H1 (cell line): ENCODE measurements around the gene ARHGEF7.

Experiments
- NRF1 ChIP-seq: IDR thresholded peaks from 2 replicates; pipeline ENCODE4 v1.6.1; 2011; ENCODE audit warnings: mild to moderate bottlenecking, low read depth, low read length, improper control_type of control experiment
- RXRA ChIP-seq: IDR thresholded peaks from 2 replicates; pipeline ENCODE4 v1.6.1; 2011; ENCODE audit warnings: low read depth, mild to moderate bottlenecking, low read length, moderate library complexity; ENCODE audit not compliant: insufficient read depth
- YY1 ChIP-seq: IDR thresholded peaks from 2 replicates; pipeline ENCODE4 v1.6.1; 2011; ENCODE audit warnings: low read depth, mild to moderate bottlenecking, low read length
- ZNF274 ChIP-seq: IDR thresholded peaks from 2 replicates; pipeline ENCODE4 v1.7.0; 2012; ENCODE audit warnings: low read length, borderline replicate concordance; ENCODE audit errors: extremely low read depth
- TF ChIP-seq, protein P1 (sequence below), 3 experiments: IDR thresholded peaks; 1 replicate in 2 of 3; 2 replicates in 1 of 3; pipeline versions ENCODE4 v1.5.1 to v1.6.1; 2011; ENCODE audit warnings: low read length in 3 of 3, mild to moderate bottlenecking in 3 of 3, inconsistent platforms in 2 of 3, low read depth in 1 of 3, moderate library complexity in 1 of 3; ENCODE audit not compliant: insufficient read depth in 1 of 3; ENCODE audit errors: control extremely low read depth in 1 of 3

DNA sequence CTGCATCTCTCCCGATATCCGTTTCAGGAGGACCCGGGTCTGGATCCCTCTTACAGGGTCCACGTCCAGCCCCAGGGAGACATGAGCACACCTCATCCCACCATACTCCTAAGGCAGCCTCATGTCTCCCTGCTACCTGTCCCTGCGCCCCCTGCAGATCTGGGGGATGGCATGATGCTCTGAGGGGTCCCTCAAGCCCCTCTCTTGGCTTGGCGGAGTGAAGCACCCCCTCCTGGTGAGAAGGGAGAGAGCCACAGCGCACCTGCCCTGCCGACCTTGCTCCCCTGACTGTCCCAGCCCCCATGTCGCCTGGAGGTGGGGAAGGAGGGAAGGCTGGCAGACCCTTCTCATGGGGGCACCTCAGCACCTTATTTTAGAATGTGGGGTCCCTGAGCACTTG lies 21.5 kb upstream of the ARHGEF7 start:
- TF ChIP-seq YY1 (no peak), NRF1 (no peak), ZNF274 (no peak), RXRA (no peak)
- TF ChIP-seq, protein P1, sequence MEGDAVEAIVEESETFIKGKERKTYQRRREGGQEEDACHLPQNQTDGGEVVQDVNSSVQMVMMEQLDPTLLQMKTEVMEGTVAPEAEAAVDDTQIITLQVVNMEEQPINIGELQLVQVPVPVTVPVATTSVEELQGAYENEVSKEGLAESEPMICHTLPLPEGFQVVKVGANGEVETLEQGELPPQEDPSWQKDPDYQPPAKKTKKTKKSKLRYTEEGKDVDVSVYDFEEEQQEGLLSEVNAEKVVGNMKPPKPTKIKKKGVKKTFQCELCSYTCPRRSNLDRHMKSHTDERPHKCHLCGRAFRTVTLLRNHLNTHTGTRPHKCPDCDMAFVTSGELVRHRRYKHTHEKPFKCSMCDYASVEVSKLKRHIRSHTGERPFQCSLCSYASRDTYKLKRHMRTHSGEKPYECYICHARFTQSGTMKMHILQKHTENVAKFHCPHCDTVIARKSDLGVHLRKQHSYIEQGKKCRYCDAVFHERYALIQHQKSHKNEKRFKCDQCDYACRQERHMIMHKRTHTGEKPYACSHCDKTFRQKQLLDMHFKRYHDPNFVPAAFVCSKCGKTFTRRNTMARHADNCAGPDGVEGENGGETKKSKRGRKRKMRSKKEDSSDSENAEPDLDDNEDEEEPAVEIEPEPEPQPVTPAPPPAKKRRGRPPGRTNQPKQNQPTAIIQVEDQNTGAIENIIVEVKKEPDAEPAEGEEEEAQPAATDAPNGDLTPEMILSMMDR (IDR thresholded peaks at IDR 0.05; ENCODE audit: control extremely low read depth in 1 of 3, insufficient read depth in 1 of 3, low read depth in 1 of 3, low read length in 3 of 3), result peak; percentile 21 to 64 (median 54); a peak in 3 of 4 replicates
